Suprapubic skin (tissue), 4 donors: ENCODE results near the gene CPNE4.

ENCODE experiments used
- CTCF ChIP-seq, 2 donors: fragments of 200-600 bp in 1 of 2; fragments of 450-650 bp in 1 of 2; sonication (generic) in 1 of 2; IDR thresholded peaks; one replicate each; pipeline ENCODE4 v1.5.1; 2016 to 2019; ENCODE audit warnings: antibody characterized with exemption in 2 of 2, mild to moderate bottlenecking in 1 of 2, moderate library complexity in 1 of 2
- EP300 ChIP-seq: sonication (generic); formaldehyde crosslinking; IDR thresholded peaks from one replicate; pipeline ENCODE4 v1.6.1; 2017; ENCODE audit warnings: antibody characterized with exemption
- POLR2A ChIP-seq, 2 donors: fragments of 450-650 bp; IDR thresholded peaks; one replicate each; pipeline ENCODE4 v1.6.1; 2017; ENCODE audit warnings: antibody characterized with exemption in 2 of 2, mild to moderate bottlenecking in 2 of 2, moderate library complexity in 2 of 2
- POLR2AphosphoS5 ChIP-seq, 3 donors: sonication (generic); formaldehyde crosslinking; IDR thresholded peaks; one replicate each; pipeline ENCODE4 v1.6.1; 2017; ENCODE audit warnings: antibody characterized with exemption in 3 of 3

- TF ChIP-seq EP300: no peak
- TF ChIP-seq CTCF (IDR thresholded peaks at IDR 0.05): no peak
- no peak for TF ChIP-seq POLR2A (IDR thresholded peaks at IDR 0.05)
- no peak for TF ChIP-seq POLR2AphosphoS5 (IDR thresholded peaks at IDR 0.05)
These were observed 329.2 kb downstream of the CPNE4 start for GRCh38 chr3:131705558-131706051.
